Neural cell (in vitro differentiated cells): Measurements from ENCODE around the gene PEX6.

Source experiments
- MXI1 ChIP-seq: fragments of 450-650 bp; conservative IDR thresholded peaks from 2 replicates; pipeline ENCODE4 v1.6.1; 2014; ENCODE audit warnings: antibody characterized with exemption, mild to moderate bottlenecking; ENCODE audit not compliant: poor library complexity, severe bottlenecking
- POLR2AphosphoS5 ChIP-seq: IDR thresholded peaks from 2 replicates; pipeline ENCODE4 v1.6.1; 2012

DNA sequence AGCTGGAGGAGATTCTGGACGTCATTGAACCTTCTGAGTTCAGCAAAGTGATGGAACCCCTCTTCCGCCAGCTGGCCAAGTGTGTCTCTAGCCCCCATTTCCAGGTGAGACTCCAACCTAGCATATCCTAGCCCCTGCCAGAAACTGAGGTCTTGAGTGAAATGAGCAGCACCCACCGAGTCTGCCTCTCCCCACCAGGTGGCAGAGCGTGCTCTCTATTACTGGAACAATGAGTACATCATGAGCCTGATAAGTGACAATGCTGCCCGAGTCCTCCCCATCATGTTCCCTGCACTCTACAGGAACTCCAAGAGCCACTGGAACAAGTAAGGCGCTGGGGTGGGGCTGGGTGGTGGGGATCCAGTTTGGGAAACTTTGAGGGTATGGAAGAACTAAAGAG is 30.1 kb upstream of the PEX6 start:
- no peak for TF ChIP-seq POLR2AphosphoS5
- no peak for TF ChIP-seq MXI1
